ENCODE measurements around the gene GNL2. TPM values are rescaled to one million over a fixed set of nuclear protein-coding genes. Genes with fewer than 3 reads are reported as not detected.

Gene GNL2
- total RNA-seq, 1 donor from 2014 or later = 50.0 TPM

DNA sequence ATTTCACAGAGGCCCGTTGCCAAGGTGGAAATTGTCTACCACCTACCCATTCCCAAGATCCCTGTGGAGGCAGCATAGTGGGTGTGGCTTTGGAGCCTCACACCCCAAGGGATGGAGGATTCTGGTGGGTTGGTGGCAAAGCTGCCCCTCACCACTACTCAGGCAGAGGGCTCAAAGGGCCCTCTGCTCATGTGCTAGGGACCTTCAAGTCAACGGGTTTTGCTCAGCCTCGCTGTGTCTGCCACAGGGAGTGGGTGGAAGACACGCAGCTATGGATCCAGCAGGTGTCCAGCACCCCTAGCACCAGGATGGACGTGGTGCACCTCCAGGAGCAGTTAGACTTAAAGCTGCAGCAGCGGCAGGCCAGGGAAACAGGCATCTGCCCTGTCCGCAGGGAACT is 36.7 kb downstream of the GNL2 start:
- Mint-ChIP-seq H3K27me3 (no peaks in the 10 kb centered on the region), H3K9me3 (ENCODE audit: low read depth) (no peaks in the 10 kb centered on the region), H3K4me1 (ENCODE audit: low read depth) (peaks cover 39% of the 10 kb centered on the region), H3K36me3 (ENCODE audit: insufficient read depth) (peaks cover 14% of the 10 kb centered on the region), H3K4me3 (ENCODE audit: low read depth) (no peak overlapping the region), H3K27ac (no peak overlapping the region)
- no peak for DNase-seq (ENCODE audit: low spot score, unreplicated experiment)
- no peak for TF ChIP-seq CTCF (IDR thresholded peaks at IDR 0.05; ENCODE audit: unreplicated experiment)

- peak overlapping the region; percentile 57 for H3K27ac Mint-ChIP-seq
- no peak for TF ChIP-seq CTCF (IDR thresholded peaks at IDR 0.05; ENCODE audit: unreplicated experiment)
- peaks cover 42% of the 10 kb centered on the region for H3K4me1 Mint-ChIP-seq (ENCODE audit: low read depth)
- H3K36me3 Mint-ChIP-seq (ENCODE audit: insufficient read depth) = peaks cover 14% of the 10 kb centered on the region
- no peaks in the 10 kb centered on the region for H3K27me3 Mint-ChIP-seq
- no peak for DNase-seq (ENCODE audit: low spot score, unreplicated experiment)
- no peaks in the 10 kb centered on the region for H3K9me3 Mint-ChIP-seq (ENCODE audit: low read depth)
- peak overlapping the region; percentile 95 for H3K4me3 Mint-ChIP-seq (ENCODE audit: low read depth)
Observed at GRCh38 chr1:37558411-37558810, 37.3 kb downstream of the GNL2 start.

DNA sequence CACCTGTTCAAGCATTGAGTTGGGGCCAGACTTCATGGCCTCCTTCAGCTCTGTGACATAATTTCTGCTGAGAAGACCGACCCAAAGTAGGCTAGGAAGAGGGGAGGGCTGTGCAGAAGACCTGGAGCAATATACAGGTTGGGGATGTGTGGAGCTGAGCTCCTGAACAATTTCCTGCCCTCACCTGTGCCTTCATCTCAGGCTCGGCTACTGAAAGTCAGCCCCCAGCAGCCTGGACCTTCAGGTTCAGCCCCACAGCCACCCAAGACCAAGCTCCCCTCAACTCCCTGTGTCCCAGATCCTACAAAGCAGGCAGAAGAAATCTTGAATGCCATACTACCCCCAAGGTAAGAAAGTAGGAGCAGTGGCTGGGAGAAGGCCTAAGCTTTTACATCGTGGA is 38.3 kb downstream of the GNL2 start:
- no peak for TF ChIP-seq CTCF (IDR thresholded peaks at IDR 0.05; ENCODE audit: unreplicated experiment)
- Mint-ChIP-seq H3K36me3 (ENCODE audit: insufficient read depth) (peaks cover 14% of the 10 kb centered on the region), H3K4me1 (ENCODE audit: low read depth) (peaks cover 50% of the 10 kb centered on the region), H3K9me3 (ENCODE audit: low read depth) (no peaks in the 10 kb centered on the region), H3K4me3 (ENCODE audit: low read depth) (peak overlapping the region; percentile 95), H3K27ac (peak overlapping the region; percentile 97), H3K27me3 (no peaks in the 10 kb centered on the region)
- DNase-seq (ENCODE audit: low spot score, unreplicated experiment) = no peak

DNA sequence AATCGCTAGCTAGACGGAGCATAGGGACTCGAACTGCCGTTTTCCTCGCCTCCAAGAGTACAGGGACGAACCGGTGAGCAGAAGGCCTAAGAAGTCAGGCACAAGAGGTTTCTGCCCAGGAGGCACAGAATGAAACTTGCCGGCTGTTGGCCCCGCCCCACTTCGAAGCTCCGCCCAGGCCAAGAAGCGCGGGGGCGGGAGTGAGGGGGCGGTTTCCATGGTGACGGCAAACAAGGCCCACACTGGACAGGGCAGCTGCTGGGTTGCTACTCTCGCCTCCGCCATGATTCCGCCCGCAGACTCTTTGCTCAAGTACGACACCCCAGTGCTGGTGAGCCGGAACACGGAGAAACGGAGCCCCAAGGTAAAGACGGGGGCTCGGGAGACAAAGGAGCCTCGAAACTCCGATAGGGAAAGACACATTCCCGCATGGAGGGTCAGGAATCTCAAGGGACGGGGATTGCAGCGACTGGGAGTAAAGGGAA is 39.0 kb downstream of the GNL2 start, which contains the start of gene DNALI1:
TSS of gene DNALI1 (plus strand) at position 229 of the 485 bp plus-strand sequence. CDS start at position 284, 55 bp downstream.
- no peaks in the 10 kb centered on the region for H3K9me3 Mint-ChIP-seq (ENCODE audit: low read depth)
- TF ChIP-seq CTCF (IDR thresholded peaks at IDR 0.05; ENCODE audit: unreplicated experiment) = no peak
- H3K36me3 Mint-ChIP-seq (ENCODE audit: insufficient read depth) = peaks cover 13% of the 10 kb centered on the region
- no peaks in the 10 kb centered on the region for H3K27me3 Mint-ChIP-seq
- DNase-seq (ENCODE audit: low spot score, unreplicated experiment) = peak; percentile 87
- H3K27ac Mint-ChIP-seq = peak within 1 kb of the TSS; percentile 97
- peak within 1 kb of the TSS; percentile 95 for H3K4me3 Mint-ChIP-seq (ENCODE audit: low read depth)
- H3K4me1 Mint-ChIP-seq (ENCODE audit: low read depth) = peaks cover 50% of the 10 kb centered on the region

DNA sequence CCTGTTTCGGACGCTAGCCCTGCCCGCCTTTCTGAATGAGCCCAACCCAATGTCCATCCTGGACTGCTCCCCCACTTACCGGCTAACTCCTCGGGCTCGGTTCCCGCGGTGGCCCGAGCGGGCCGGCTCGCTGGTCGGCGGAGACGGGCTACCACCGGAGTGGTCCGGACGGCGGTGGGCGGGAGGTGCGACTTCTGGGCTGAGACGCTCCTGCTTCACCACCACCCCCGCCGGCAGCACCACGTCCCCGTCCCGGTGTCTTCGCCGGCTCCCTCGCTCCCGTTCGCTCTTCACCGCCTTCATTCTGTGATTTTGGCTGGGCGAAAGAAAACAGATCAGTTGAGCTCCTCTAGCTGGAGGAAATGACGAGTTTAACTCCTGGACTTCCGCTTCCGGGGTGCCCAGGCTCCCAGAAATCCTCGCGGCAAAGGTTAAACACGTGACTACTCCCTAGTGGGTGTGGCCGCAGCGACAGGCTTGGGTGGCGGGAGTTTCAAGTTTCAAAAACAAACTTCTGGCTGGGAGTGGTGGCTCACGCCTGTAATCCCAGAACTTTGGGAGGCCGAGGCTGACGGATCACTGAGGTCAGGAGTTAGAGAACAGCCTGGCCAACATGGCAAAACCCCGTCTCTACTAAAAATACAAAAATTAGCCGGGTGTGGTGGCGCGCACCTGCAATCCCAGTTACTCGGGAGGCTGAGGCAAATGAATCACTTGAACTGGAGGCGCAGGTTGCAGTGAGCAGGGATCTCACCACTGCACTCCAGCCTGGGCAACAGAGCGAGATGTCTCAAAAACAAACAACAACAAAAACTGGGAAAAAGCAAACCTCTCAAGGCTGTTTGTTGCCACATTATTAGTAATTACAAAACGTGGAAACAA is 41.6 kb downstream of the GNL2 start, which contains the start of gene SNIP1:
TSS of gene SNIP1 (minus strand) at position 367 of the 882 bp plus-strand sequence. CDS start at position 303, 64 bp downstream.
- DNase-seq (ENCODE audit: low spot score, unreplicated experiment) = peak; percentile 78
- no peaks in the 10 kb centered on the region for H3K27me3 Mint-ChIP-seq
- peak within 1 kb of the TSS; percentile 96 for H3K4me3 Mint-ChIP-seq (ENCODE audit: low read depth)
- peak within 1 kb of the TSS; percentile 97 for H3K27ac Mint-ChIP-seq
- TF ChIP-seq CTCF (IDR thresholded peaks at IDR 0.05; ENCODE audit: unreplicated experiment) = no peak
- H3K36me3 Mint-ChIP-seq (ENCODE audit: insufficient read depth) = peaks cover 5% of the 10 kb centered on the region
- H3K4me1 Mint-ChIP-seq (ENCODE audit: low read depth) = peaks cover 35% of the 10 kb centered on the region
- no peaks in the 10 kb centered on the region for H3K9me3 Mint-ChIP-seq (ENCODE audit: low read depth)
